HEK293T (cell line): ENCODE results near the gene MEAK7.

Source experiments
- BHLHE40 ChIP-seq: fragments of 450-650 bp; IDR thresholded peaks from 2 replicates; pipeline ENCODE4 v1.6.1; 2016; ENCODE audit warnings: mild to moderate bottlenecking, moderate library complexity, borderline replicate concordance
- ELF4 ChIP-seq: fragments of 450-650 bp; IDR thresholded peaks from 2 replicates; pipeline ENCODE4 v1.6.1; 2017; ENCODE audit warnings: antibody characterized with exemption
- FOXM1 ChIP-seq: fragments of 450-650 bp; IDR thresholded peaks from 2 replicates; pipeline ENCODE4 v1.6.1; 2017; ENCODE audit warnings: mild to moderate bottlenecking, borderline replicate concordance
- LEF1 ChIP-seq: fragments of 450-650 bp; IDR thresholded peaks from 2 replicates; pipeline ENCODE4 v1.6.1; 2017; ENCODE audit warnings: mild to moderate bottlenecking, borderline replicate concordance
- SP1 ChIP-seq: fragments of 450-650 bp; IDR thresholded peaks from 2 replicates; pipeline ENCODE4 v1.6.1; 2017
- TARDBP ChIP-seq: fragments of 450-650 bp; IDR thresholded peaks from 2 replicates; pipeline ENCODE4 v1.6.1; 2016
- ZNF384 ChIP-seq: fragments of 450-650 bp; IDR thresholded peaks from 2 replicates; pipeline ENCODE4 v1.6.1; 2016

DNA sequence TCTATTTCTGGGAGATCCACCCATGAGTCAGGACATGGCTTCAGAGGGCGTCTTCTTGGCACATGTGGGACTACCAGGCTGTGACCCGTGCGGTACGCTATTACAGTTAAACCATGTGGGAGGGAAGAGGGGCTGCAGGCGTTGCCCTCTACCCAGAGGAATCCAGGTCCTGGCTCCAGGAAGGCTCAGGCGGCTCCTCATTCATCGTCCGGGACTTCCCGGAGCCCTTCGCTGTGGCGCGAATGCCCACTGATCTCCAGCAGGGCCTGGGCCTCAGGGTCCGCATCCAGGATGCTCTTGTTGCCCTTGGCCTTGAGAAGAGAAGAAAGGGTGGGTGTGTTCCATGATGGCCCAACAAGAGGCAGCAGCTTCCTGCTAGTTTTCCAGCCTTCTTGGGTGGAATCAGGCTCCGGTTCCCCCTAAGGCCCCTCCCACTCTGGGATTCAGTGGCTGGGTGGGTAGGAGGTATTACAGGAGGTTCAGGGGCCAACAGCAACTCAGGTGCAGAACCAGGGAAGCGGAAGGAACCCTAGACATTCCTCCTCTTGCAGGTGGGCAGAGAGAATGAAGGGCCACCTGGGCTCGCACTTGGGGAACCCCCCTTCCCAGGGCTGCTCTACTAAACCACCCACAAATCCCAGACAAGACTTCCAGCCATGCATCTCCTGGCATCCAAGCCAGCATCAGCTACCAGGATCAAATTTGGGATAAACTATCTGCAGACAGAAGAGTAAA is 24.6 kb downstream of the MEAK7 start:
- TF ChIP-seq FOXM1: no peak
- TF ChIP-seq LEF1: no peak
- no peak for TF ChIP-seq BHLHE40
- TF ChIP-seq TARDBP: no peak
- TF ChIP-seq ELF4: no peak
- no peak for TF ChIP-seq ZNF384
- no peak for TF ChIP-seq SP1
